Gastroesophageal sphincter (tissue), 4 donors: ENCODE results near the gene PKHD1. TPM values are rescaled to one million over a fixed set of nuclear protein-coding genes. Genes with fewer than 3 reads are reported as not detected.

ENCODE experiments used
- ATAC-seq: fragments of 150-250 bp; one replicate; pipeline ENCODE4 v1.9.1; 2016; ENCODE audit warnings: mild to moderate bottlenecking, moderate library complexity
- H3K27ac ChIP-seq, 4 donors: fragments of 200-600 bp; sonication (generic) in 3 of 4; 1 replicate in 3 of 4; 2 replicates in 1 of 4; pipeline ENCODE4 v1.5.1; 2016 to 2019
- H3K27me3 ChIP-seq: fragments of 200-600 bp; sonication (generic); one replicate; pipeline ENCODE4 v1.5.1; 2019
- H3K36me3 ChIP-seq, 2 donors: fragments of 200-600 bp; sonication (generic); one replicate each; pipeline ENCODE4 v1.5.1; 2019; ENCODE audit warnings: control low read depth in 1 of 2
- H3K4me1 ChIP-seq, 3 donors: fragments of 200-600 bp; sonication (generic); 1 replicate in 2 of 3; 2 replicates in 1 of 3; pipeline ENCODE4 v1.5.1; 2016 to 2019; ENCODE audit warnings: control low read depth in 2 of 3
- H3K4me3 ChIP-seq, 2 donors: fragments of 200-600 bp; sonication (generic); one replicate each; pipeline ENCODE4 v1.5.1; 2019; ENCODE audit warnings: mild to moderate bottlenecking in 1 of 2, moderate library complexity in 1 of 2
- H3K9me3 ChIP-seq, 3 donors: fragments of 200-600 bp; sonication (generic); one replicate each; pipeline ENCODE4 v1.5.1; 2017 to 2019; ENCODE audit warnings: control low read depth in 2 of 3
- EP300 ChIP-seq: sonication (generic); formaldehyde crosslinking; IDR thresholded peaks from one replicate; pipeline ENCODE4 v1.6.1; 2017; ENCODE audit warnings: antibody characterized with exemption, mild to moderate bottlenecking
- POLR2A ChIP-seq, 2 donors: fragments of 450-650 bp; IDR thresholded peaks; one replicate each; pipeline ENCODE4 v1.6.1; 2017; ENCODE audit warnings: antibody characterized with exemption in 2 of 2, mild to moderate bottlenecking in 2 of 2, moderate library complexity in 1 of 2
- POLR2AphosphoS5 ChIP-seq: sonication (generic); formaldehyde crosslinking; IDR thresholded peaks from one replicate; pipeline ENCODE4 v1.6.1; 2017; ENCODE audit warnings: antibody characterized with exemption
- WGBS, 2 donors: methylation state at CpG; one replicate each; pipeline ENCODE4 v1.1.5; 2018; ENCODE audit warnings: low coverage in 1 of 2; 5-methylcytosine and 5-hydroxymethylcytosine counted together
- total RNA-seq, 4 donors: library from RNA; depleted of rRNA; stranded (reverse); fragments of >200 nt; gene quantifications; one replicate each; pipeline ENCODE4 v1.1.0, GENCODE V29; 2016
- TF ChIP-seq, protein P1 (sequence below), 4 experiments: fragments of 200-600 bp in 2 of 4; fragments of 450-650 bp in 2 of 4; sonication (generic) in 1 of 4; IDR thresholded peaks; one replicate each; pipeline ENCODE4 v1.5.1; 2017 to 2019; ENCODE audit warnings: antibody characterized with exemption in 4 of 4, mild to moderate bottlenecking in 2 of 4, moderate library complexity in 2 of 4

The PKHD1 gene
- total RNA-seq, 4 donors from 2014 or later, result under 0.01 TPM; not detected in 3

DNA sequence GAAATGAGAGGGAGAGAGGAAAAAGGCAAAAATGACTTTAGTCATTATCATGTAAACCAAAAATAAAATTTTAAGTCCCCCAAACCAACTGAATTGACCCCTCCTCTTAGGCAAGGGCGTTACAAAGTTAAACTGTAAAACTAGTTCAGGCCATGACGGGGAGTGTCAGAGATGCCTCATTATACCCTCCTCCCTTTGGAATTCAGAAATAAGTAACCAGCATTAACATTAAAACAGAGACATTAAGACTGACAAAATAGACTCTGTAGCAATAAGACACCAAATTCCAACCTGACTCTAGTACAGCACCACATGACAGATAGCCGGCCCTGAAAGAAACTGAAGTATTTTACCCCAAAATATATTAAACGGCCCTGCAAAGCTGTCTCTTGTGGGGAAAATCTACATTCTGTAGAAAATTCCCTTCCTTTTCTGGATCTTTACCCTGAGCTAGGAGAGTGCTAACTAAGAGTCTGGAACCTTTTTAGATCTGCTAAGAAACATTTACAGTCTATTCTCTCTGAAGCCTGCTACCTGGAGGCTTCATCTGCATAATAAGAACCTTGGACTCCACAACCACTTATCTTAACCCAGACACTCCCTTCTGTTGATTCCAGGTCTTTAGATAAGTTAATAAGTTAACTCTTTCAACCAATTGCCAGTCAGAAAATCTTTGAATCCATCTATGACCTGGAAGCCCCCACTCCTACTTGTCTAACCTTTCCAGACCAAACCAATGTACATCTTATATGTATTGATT, 150.7 kb downstream of the PKHD1 start:
- WGBS, 2 donors, result 49 to 75% methylated on average over 3 to 4 of the region's 4 CpGs

DNA sequence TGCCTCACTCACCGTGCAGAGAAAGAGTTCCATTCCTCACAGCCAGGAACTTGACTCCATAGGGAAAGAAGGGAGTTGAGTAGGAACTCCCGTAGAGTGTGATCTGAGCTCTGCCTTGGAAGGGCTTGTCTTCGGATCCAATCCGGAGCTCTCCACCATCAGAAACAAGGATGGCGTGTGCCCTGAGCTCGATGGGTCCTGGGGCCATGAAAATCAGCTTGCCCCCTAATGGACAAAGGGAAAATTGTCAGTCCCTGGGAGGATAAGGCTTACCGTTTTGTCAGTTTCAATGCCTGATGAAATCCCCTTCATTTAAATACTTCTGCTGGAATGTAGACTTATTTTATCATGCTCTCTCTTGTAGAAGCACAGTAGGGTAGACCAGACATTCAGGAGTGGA, 153.3 kb downstream of the PKHD1 start:
- H3K27ac ChIP-seq, result no peak overlapping the region
- no peaks in the 10 kb centered on the region for H3K4me1 ChIP-seq
- no peaks in the 10 kb centered on the region for H3K36me3 ChIP-seq
- WGBS, 2 donors, result 40 to 62% methylated on average over 6 to 7 of the region's 7 CpGs
- ATAC-seq, result no peak
- no peak for TF ChIP-seq POLR2A (IDR thresholded peaks at IDR 0.05)
- TF ChIP-seq EP300, result no peak
- TF ChIP-seq, protein P1, sequence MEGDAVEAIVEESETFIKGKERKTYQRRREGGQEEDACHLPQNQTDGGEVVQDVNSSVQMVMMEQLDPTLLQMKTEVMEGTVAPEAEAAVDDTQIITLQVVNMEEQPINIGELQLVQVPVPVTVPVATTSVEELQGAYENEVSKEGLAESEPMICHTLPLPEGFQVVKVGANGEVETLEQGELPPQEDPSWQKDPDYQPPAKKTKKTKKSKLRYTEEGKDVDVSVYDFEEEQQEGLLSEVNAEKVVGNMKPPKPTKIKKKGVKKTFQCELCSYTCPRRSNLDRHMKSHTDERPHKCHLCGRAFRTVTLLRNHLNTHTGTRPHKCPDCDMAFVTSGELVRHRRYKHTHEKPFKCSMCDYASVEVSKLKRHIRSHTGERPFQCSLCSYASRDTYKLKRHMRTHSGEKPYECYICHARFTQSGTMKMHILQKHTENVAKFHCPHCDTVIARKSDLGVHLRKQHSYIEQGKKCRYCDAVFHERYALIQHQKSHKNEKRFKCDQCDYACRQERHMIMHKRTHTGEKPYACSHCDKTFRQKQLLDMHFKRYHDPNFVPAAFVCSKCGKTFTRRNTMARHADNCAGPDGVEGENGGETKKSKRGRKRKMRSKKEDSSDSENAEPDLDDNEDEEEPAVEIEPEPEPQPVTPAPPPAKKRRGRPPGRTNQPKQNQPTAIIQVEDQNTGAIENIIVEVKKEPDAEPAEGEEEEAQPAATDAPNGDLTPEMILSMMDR (IDR thresholded peaks at IDR 0.05), result no peak
- no peak for TF ChIP-seq POLR2AphosphoS5
- H3K27me3 ChIP-seq, result no peaks in the 10 kb centered on the region
- no peak overlapping the region for H3K4me3 ChIP-seq
- H3K9me3 ChIP-seq, result no peaks in the 10 kb centered on the region

More for the DNA sequence above, 150.7 kb downstream of the PKHD1 start:
- Histone ChIP-seq H3K27me3 (no peaks in the 10 kb centered on the region), H3K4me3 (no peak overlapping the region), H3K36me3 (no peaks in the 10 kb centered on the region), H3K9me3 (no peaks in the 10 kb centered on the region), H3K4me1 (no peaks in the 10 kb centered on the region), H3K27ac (no peak overlapping the region)
- TF ChIP-seq POLR2AphosphoS5 (no peak), EP300 (no peak), POLR2A (IDR thresholded peaks at IDR 0.05) (no peak)
- TF ChIP-seq, protein P1 (IDR thresholded peaks at IDR 0.05), result no peak
- no peak for ATAC-seq

GRCh38 chr6:51932956-51933355, 154.5 kb downstream of the PKHD1 start:
- Histone ChIP-seq H3K4me3 (no peak overlapping the region), H3K27me3 (no peaks in the 10 kb centered on the region), H3K27ac (no peak overlapping the region), H3K4me1 (no peaks in the 10 kb centered on the region), H3K36me3 (no peaks in the 10 kb centered on the region), H3K9me3 (no peaks in the 10 kb centered on the region)
- no peak for TF ChIP-seq POLR2A (IDR thresholded peaks at IDR 0.05)
- TF ChIP-seq, protein P1 (IDR thresholded peaks at IDR 0.05), result no peak
- no peak for TF ChIP-seq EP300
- no peak for TF ChIP-seq POLR2AphosphoS5
- ATAC-seq, result no peak

- no peak overlapping the region for H3K4me3 ChIP-seq
- no peak for ATAC-seq
- H3K27me3 ChIP-seq, result peaks cover 5% of the 10 kb centered on the region
- H3K9me3 ChIP-seq, result no peaks in the 10 kb centered on the region
- 75 to 89% methylated on average over 2 to 3 of the region's 3 CpGs for WGBS, 2 donors
- no peaks in the 10 kb centered on the region for H3K36me3 ChIP-seq
- no peak overlapping the region for H3K27ac ChIP-seq
- no peaks in the 10 kb centered on the region for H3K4me1 ChIP-seq
- TF ChIP-seq EP300 (no peak), POLR2A (IDR thresholded peaks at IDR 0.05) (no peak), POLR2AphosphoS5 (no peak)
- TF ChIP-seq, protein P1 (IDR thresholded peaks at IDR 0.05), result no peak
These were observed 156.8 kb downstream of the PKHD1 start for GRCh38 chr6:51930602-51931001.

GRCh38 chr6:51929934-51930574, 157.4 kb downstream of the PKHD1 start:
- Histone ChIP-seq H3K4me3 (no peak overlapping the region), H3K9me3 (no peaks in the 10 kb centered on the region), H3K27ac (no peak overlapping the region), H3K36me3 (no peaks in the 10 kb centered on the region), H3K4me1 (no peaks in the 10 kb centered on the region), H3K27me3 (peaks cover 5% of the 10 kb centered on the region)
- 76 to 90% methylated on average over 3 to 5 of the region's 5 CpGs for WGBS, 2 donors
- no peak for ATAC-seq
- TF ChIP-seq, protein P1 (IDR thresholded peaks at IDR 0.05), result no peak
- TF ChIP-seq POLR2AphosphoS5 (no peak), EP300 (no peak), POLR2A (IDR thresholded peaks at IDR 0.05) (no peak)
